Activated CD4-positive, alpha-beta T cell treated with anti-CD3 and anti-CD28 coated beads for 36 hours (primary cell): Measurements from ENCODE around the gene PNLIPRP1. TPM values are rescaled to one million over a fixed set of nuclear protein-coding genes. Genes with fewer than 3 reads are reported as not detected.

ENCODE experiments used
- ATAC-seq: fragments of 200-7000 bp; cut with Tn5 transposase; one replicate; pipeline ENCODE4 v1.10.0; 2021; ENCODE audit warnings: mild to moderate bottlenecking, moderate library complexity
- CTCF ChIA-PET: fragments of 350-600 bp; sonication (Branson Sonifier 250); formaldehyde crosslinking; loops from one replicate; lab custom pipeline; 2021; ENCODE audit warnings: antibody characterized with exemption; lab: Charles Lee
- POLR2A ChIA-PET: fragments of 350-600 bp; sonication (Branson Sonifier 250); formaldehyde crosslinking; loops from one replicate; lab custom pipeline; 2021; ENCODE audit warnings: antibody characterized with exemption, inconsistent platforms; lab: Charles Lee
- DNase-seq: peaks from one replicate; pipeline ENCODE4 v3.0.0-alpha.2; 2020
- H3K27ac Mint-ChIP-seq: one replicate; pipeline ENCODE4 v1.8.0; 2021; ENCODE audit warnings: mixed read lengths
- H3K27me3 Mint-ChIP-seq: one replicate; pipeline ENCODE4 v1.8.0; 2021; ENCODE audit warnings: mixed read lengths
- H3K36me3 Mint-ChIP-seq: one replicate; pipeline ENCODE4 v1.8.0; 2021; ENCODE audit warnings: low read depth, mixed read lengths
- H3K4me1 Mint-ChIP-seq: one replicate; pipeline ENCODE4 v1.8.0; 2021; ENCODE audit warnings: mixed read lengths
- H3K4me3 Mint-ChIP-seq: one replicate; pipeline ENCODE4 v1.8.0; 2021; ENCODE audit warnings: mild to moderate bottlenecking, moderate library complexity, mixed read lengths
- H3K9me3 Mint-ChIP-seq: one replicate; pipeline ENCODE4 v1.8.0; 2021; ENCODE audit warnings: low read depth, mixed read lengths
- intact Hi-C, 2 experiments: fragments of 100-400 bp; cut with DNase I in 1 of 2; cut with micrococcal nuclease in 1 of 2; formaldehyde crosslinking; loops; one replicate each; pipeline versions ENCODE4 v1.14.2 to v1.15.1; 2022 to 2024; cut with DNase I, micrococcal nuclease
- total RNA-seq, 2 experiments: library from RNA; stranded (reverse); gene quantifications; one replicate each; pipeline ENCODE4 v1.2.3, GENCODE V29; 2021

PNLIPRP1 gene
- total RNA-seq: not detected

- no peak for DNase-seq
- POLR2A ChIA-PET: no interaction called here
- H3K4me1 Mint-ChIP-seq: no peaks in the 10 kb centered on the region
- ATAC-seq: no peak
- H3K27ac Mint-ChIP-seq: no peak within 1 kb of the TSS
- no peaks in the 10 kb centered on the region for H3K36me3 Mint-ChIP-seq
- H3K27me3 Mint-ChIP-seq: peaks cover 3% of the 10 kb centered on the region
- intact Hi-C loops: no loop called here
- CTCF ChIA-PET: interaction anchor here (0.6 kb wide), 1 partner anchor 120 kb away, joined by 3 read pairs; no protein-coding TSS in a partner anchor
- H3K9me3 Mint-ChIP-seq: peaks cover 2% of the 10 kb centered on the region
- H3K4me3 Mint-ChIP-seq: no peak within 1 kb of the TSS
Measured at GRCh38 chr10:116590590-116591444, at the start of gene PNLIPRP1. Gene PNLIPRP1 (plus strand): TSS chr10:116590959. CDS start chr10:116591130, 171 bp downstream.

GRCh38 chr10:116542007-116542677, 48.6 kb upstream of the PNLIPRP1 start:
- CTCF ChIA-PET: no interaction called here
- Mint-ChIP-seq H3K27ac (no peak overlapping the region), H3K9me3 (peaks cover under 1% of the 10 kb centered on the region), H3K36me3 (no peaks in the 10 kb centered on the region), H3K4me3 (no peak overlapping the region), H3K27me3 (peaks cover 13% of the 10 kb centered on the region), H3K4me1 (no peaks in the 10 kb centered on the region)
- ATAC-seq: no peak
- no peak for DNase-seq
- POLR2A ChIA-PET: no interaction called here
- intact Hi-C loops: no loop called here

GRCh38 chr10:116545122-116545521, 45.6 kb upstream of the PNLIPRP1 start:
- H3K36me3 Mint-ChIP-seq: no peaks in the 10 kb centered on the region
- CTCF ChIA-PET: interaction anchor here (0.7 kb wide), 1 partner anchor 308 kb away, joined by 3 read pairs; no protein-coding TSS in a partner anchor
- ATAC-seq (no peak), DNase-seq (no peak)
- H3K4me1 Mint-ChIP-seq: no peaks in the 10 kb centered on the region
- no peak overlapping the region for H3K4me3 Mint-ChIP-seq
- intact Hi-C loops: no loop called here
- POLR2A ChIA-PET: no interaction called here
- H3K9me3 Mint-ChIP-seq: no peaks in the 10 kb centered on the region
- no peak overlapping the region for H3K27ac Mint-ChIP-seq
- H3K27me3 Mint-ChIP-seq: peaks cover 11% of the 10 kb centered on the region

- DNase-seq: no peak
- Mint-ChIP-seq H3K4me1 (no peaks in the 10 kb centered on the region), H3K36me3 (no peaks in the 10 kb centered on the region), H3K9me3 (no peaks in the 10 kb centered on the region), H3K27me3 (peaks cover 8% of the 10 kb centered on the region), H3K4me3 (no peak within 1 kb of the TSS), H3K27ac (no peak within 1 kb of the TSS)
- intact Hi-C loops: no loop called here
- CTCF ChIA-PET: no interaction called here
- ATAC-seq: no peak
- POLR2A ChIA-PET: no interaction called here
Measured at GRCh38 chr10:116545756-116546155, 45.0 kb upstream of the PNLIPRP1 start, which contains the start of gene PNLIP. Gene PNLIP (plus strand): TSS chr10:116545931. CDS start chr10:116546093, 162 bp downstream.

- H3K4me1 Mint-ChIP-seq: no peaks in the 10 kb centered on the region
- no peak for ATAC-seq
- DNase-seq: no peak
- ChIA-PET CTCF (no interaction called here), POLR2A (no interaction called here)
- no peak overlapping the region for H3K27ac Mint-ChIP-seq
- H3K9me3 Mint-ChIP-seq: no peaks in the 10 kb centered on the region
- no peaks in the 10 kb centered on the region for H3K36me3 Mint-ChIP-seq
- intact Hi-C loops: no loop called here
- H3K4me3 Mint-ChIP-seq: no peak overlapping the region
- peaks cover 5% of the 10 kb centered on the region for H3K27me3 Mint-ChIP-seq
Measured at GRCh38 chr10:116548301-116548700, 42.5 kb upstream of the PNLIPRP1 start.

- H3K4me1 Mint-ChIP-seq: no peaks in the 10 kb centered on the region
Measured at GRCh38 chr10:116553378-116553980, 37.3 kb upstream of the PNLIPRP1 start.

GRCh38 chr10:116554628-116555027, 36.1 kb upstream of the PNLIPRP1 start:
- ATAC-seq: no peak
- H3K27ac Mint-ChIP-seq: no peak overlapping the region
- ChIA-PET POLR2A (no interaction called here), CTCF (no interaction called here)
- H3K9me3 Mint-ChIP-seq: no peaks in the 10 kb centered on the region
- no peak overlapping the region for H3K4me3 Mint-ChIP-seq
- H3K4me1 Mint-ChIP-seq: no peaks in the 10 kb centered on the region
- no peak for DNase-seq
- no peaks in the 10 kb centered on the region for H3K36me3 Mint-ChIP-seq
- intact Hi-C loops: no loop called here
- H3K27me3 Mint-ChIP-seq: no peaks in the 10 kb centered on the region

More at GRCh38 chr10:116553378-116553980, 37.3 kb upstream of the PNLIPRP1 start:
- DNase-seq (no peak), ATAC-seq (no peak)
- ChIA-PET CTCF (interaction anchor here (0.6 kb wide), 1 partner anchor 63 kb away, joined by 3 read pairs; no protein-coding TSS in a partner anchor), POLR2A (no interaction called here)
- Mint-ChIP-seq H3K27ac (no peak overlapping the region), H3K36me3 (no peaks in the 10 kb centered on the region), H3K4me3 (no peak overlapping the region), H3K9me3 (no peaks in the 10 kb centered on the region), H3K27me3 (no peaks in the 10 kb centered on the region)
- intact Hi-C loops: no loop called here

- no peaks in the 10 kb centered on the region for H3K4me1 Mint-ChIP-seq
- no peaks in the 10 kb centered on the region for H3K27me3 Mint-ChIP-seq
- H3K27ac Mint-ChIP-seq: no peak overlapping the region
- H3K36me3 Mint-ChIP-seq: no peaks in the 10 kb centered on the region
- intact Hi-C loops: no loop called here
- H3K4me3 Mint-ChIP-seq: no peak overlapping the region
- POLR2A ChIA-PET: no interaction called here
- H3K9me3 Mint-ChIP-seq: no peaks in the 10 kb centered on the region
- no peak for DNase-seq
- ATAC-seq: no peak
- CTCF ChIA-PET: no interaction called here
Measured at GRCh38 chr10:116555880-116556279, 34.9 kb upstream of the PNLIPRP1 start.

- POLR2A ChIA-PET: no interaction called here
- CTCF ChIA-PET: no interaction called here
- intact Hi-C loops: no loop called here
- no peak for ATAC-seq
- Mint-ChIP-seq H3K36me3 (no peaks in the 10 kb centered on the region), H3K4me1 (no peaks in the 10 kb centered on the region), H3K27ac (no peak overlapping the region), H3K4me3 (no peak overlapping the region), H3K9me3 (no peaks in the 10 kb centered on the region), H3K27me3 (no peaks in the 10 kb centered on the region)
- no peak for DNase-seq
Measured at GRCh38 chr10:116557305-116557880, 33.4 kb upstream of the PNLIPRP1 start.

GRCh38 chr10:116565534-116565933, 25.2 kb upstream of the PNLIPRP1 start:
- H3K9me3 Mint-ChIP-seq: no peaks in the 10 kb centered on the region
- H3K27me3 Mint-ChIP-seq: peaks cover 2% of the 10 kb centered on the region
- no peak overlapping the region for H3K4me3 Mint-ChIP-seq
- intact Hi-C loops: no loop called here
- ATAC-seq (no peak), DNase-seq (no peak)
- no peaks in the 10 kb centered on the region for H3K4me1 Mint-ChIP-seq
- no peak overlapping the region for H3K27ac Mint-ChIP-seq
- POLR2A ChIA-PET: no interaction called here
- CTCF ChIA-PET: no interaction called here
- no peaks in the 10 kb centered on the region for H3K36me3 Mint-ChIP-seq

GRCh38 chr10:116566932-116567331, 23.8 kb upstream of the PNLIPRP1 start:
- Mint-ChIP-seq H3K4me3 (no peak overlapping the region), H3K4me1 (no peaks in the 10 kb centered on the region), H3K36me3 (no peaks in the 10 kb centered on the region), H3K27me3 (peaks cover 2% of the 10 kb centered on the region), H3K27ac (no peak overlapping the region), H3K9me3 (no peaks in the 10 kb centered on the region)
- ATAC-seq (no peak), DNase-seq (no peak)
- intact Hi-C loops: no loop called here
- POLR2A ChIA-PET: no interaction called here
- CTCF ChIA-PET: no interaction called here
